Mesodermal cell (in vitro differentiated cells): ENCODE data around the gene MPZL3.

Experiments
- H3K27ac ChIP-seq: 2 replicates; pipeline ENCODE4 v1.7.0; 2013; ENCODE audit warnings: mild to moderate bottlenecking, low read depth, low read length, moderate library complexity; ENCODE audit not compliant: severe bottlenecking
- H3K36me3 ChIP-seq: 2 replicates; pipeline ENCODE4 v1.7.1; 2013; ENCODE audit warnings: mild to moderate bottlenecking, low read length, moderate library complexity; ENCODE audit not compliant: control insufficient read depth, insufficient read depth
- H3K4me1 ChIP-seq: one replicate; pipeline ENCODE4 v1.7.1; 2013; ENCODE audit warnings: mild to moderate bottlenecking, low read length; ENCODE audit not compliant: insufficient read depth, control insufficient read depth, poor library complexity, severe bottlenecking
- H3K4me3 ChIP-seq: 2 replicates; pipeline ENCODE4 v1.7.0; 2013; ENCODE audit warnings: low read length, control low read depth, mild to moderate bottlenecking; ENCODE audit not compliant: insufficient read depth, poor library complexity, severe bottlenecking; ENCODE audit errors: extremely low read depth
- H3K9me3 ChIP-seq: 2 replicates; pipeline ENCODE4 v1.7.1; 2013; ENCODE audit warnings: mild to moderate bottlenecking, low read length, moderate library complexity; ENCODE audit not compliant: control insufficient read depth
- WGBS, 2 experiments: methylation state at CpG; one replicate each; pipeline ENCODE4 v1.1.5; 2013; ENCODE audit warnings: missing lambda C conversion rate in 2 of 2; ENCODE audit not compliant: insufficient coverage in 2 of 2; 5-methylcytosine and 5-hydroxymethylcytosine counted together

The MPZL3 gene

DNA sequence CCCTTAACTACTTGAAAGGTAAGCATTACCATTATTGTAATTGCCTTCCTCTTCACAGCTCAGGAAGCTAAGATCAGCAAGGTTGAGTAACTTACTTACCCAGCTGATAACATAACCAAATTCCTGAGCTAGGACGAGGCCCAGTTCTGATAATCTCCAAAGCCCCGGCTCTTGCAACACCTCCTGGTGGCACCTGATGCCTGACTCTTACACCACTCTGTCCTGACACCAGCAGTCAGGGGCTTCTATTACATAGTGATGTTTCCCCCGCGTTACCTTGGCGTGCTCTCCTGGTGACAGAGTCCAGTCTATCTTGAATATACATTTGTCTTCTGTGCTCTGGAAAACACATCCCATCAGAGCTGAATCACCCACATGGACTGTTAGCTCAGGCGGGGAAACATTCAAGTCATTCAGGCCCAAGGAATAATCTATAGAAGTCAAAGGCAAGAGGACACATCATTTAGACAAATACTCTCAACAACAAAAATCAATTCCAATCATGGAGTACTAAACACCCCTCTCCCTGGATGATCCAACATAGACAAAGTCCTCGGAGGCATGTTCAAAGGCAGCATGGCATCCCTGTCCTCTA, 39.9 kb downstream of the MPZL3 start:
- Histone ChIP-seq H3K9me3 (no peaks in the 10 kb centered on the region), H3K36me3 (no peaks in the 10 kb centered on the region), H3K4me1 (peaks cover 10% of the 10 kb centered on the region), H3K27ac (no peak overlapping the region), H3K4me3 (no peak overlapping the region)
- 81 to 85% methylated on average over 7 of the region's 7 CpGs for WGBS, 2 experiments

DNA sequence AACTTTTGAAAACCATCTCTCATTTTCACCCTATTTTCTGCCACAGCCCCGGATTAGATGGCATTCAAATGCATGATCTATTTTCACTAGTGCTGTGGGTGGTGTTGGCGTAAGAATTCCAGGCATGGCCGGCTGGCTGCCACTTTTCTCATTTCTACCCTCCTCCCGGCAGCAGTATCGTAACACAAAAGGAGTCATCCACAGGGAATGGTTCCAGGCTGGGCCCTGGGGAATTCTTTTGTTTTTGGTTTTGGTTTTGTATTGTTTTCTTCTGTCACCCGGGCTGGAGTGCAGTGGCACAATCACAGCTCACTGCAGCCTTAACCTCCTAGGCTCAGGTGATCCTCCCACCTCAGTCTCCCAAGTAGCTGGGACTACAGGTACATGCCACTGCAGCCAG, 41.2 kb downstream of the MPZL3 start:
- Histone ChIP-seq H3K36me3 (no peaks in the 10 kb centered on the region), H3K4me1 (peaks cover 6% of the 10 kb centered on the region), H3K27ac (no peak overlapping the region), H3K9me3 (no peaks in the 10 kb centered on the region), H3K4me3 (no peak overlapping the region)
- 0 to 60% methylated on average over 1 of the region's 6 CpGs for WGBS, 2 experiments

DNA sequence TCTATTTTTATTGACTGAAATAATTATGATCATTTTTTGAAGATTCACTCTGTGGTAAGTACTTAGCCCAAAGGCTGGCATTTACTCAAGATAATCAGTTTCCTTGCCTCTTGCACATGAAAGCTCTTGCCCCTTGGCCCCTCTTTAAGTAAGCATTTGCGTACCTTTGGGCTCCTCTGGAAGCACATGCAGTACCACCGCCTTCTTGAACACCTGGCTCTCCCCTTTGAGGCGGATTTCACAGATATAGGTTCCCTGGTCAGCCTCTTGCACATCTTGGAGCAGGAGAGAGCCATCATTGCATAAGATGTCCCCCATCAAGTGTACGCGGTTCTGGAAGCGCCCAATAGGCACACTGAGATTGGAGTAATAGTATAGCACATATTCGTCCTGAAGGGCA, 41.8 kb downstream of the MPZL3 start:
- Histone ChIP-seq H3K36me3 (no peaks in the 10 kb centered on the region), H3K4me3 (no peak overlapping the region), H3K4me1 (peaks cover 6% of the 10 kb centered on the region), H3K9me3 (no peaks in the 10 kb centered on the region), H3K27ac (no peak overlapping the region)
- 91 to 95% methylated on average over 7 of the region's 7 CpGs for WGBS, 2 experiments

DNA sequence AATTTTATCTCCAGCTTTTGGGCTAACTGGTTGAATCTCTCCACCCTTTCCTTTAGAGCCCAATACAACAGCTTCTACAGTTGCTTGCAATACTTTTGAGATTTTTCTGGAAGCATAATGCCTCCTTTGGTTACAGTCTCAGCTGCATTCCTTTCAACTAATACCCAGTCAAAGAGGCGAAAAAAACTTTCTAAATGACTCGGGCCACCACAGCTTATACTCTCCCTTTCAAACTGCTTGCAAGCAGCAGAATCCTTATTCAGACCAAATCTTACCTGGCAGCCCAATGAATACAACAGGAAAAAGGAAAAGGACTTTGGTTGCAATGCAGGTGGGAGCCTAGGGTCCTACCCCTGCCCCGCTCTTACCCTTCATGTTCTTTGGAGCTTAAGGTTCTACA, 43.1 kb downstream of the MPZL3 start:
- Histone ChIP-seq H3K9me3 (no peaks in the 10 kb centered on the region), H3K4me3 (no peak overlapping the region), H3K36me3 (no peaks in the 10 kb centered on the region), H3K4me1 (peaks cover 6% of the 10 kb centered on the region), H3K27ac (no peak overlapping the region)
- WGBS, 2 experiments = 69 to 88% methylated on average over 1 to 2 of the region's 3 CpGs

DNA sequence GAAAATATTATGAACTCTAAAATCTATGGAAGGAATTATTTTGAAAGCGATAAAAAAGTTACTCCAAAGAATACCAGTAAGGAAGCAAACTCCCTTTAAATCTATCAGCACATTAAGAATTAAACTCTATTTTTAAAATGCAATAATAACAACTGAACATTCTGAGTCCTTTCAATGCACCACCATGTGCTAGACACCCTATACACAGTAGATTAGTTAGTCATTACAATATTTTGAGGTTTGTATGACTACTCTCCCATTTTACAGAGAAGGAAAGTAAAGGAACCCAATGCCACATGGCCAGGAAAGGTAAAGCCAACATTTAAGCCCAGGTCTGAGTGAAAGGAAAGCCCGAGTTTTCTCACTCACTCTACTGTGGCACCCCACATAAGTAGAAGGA, 45.1 kb downstream of the MPZL3 start:
- Histone ChIP-seq H3K4me3 (no peak overlapping the region), H3K36me3 (no peaks in the 10 kb centered on the region), H3K9me3 (no peaks in the 10 kb centered on the region), H3K4me1 (peaks cover 6% of the 10 kb centered on the region), H3K27ac (no peak overlapping the region)
- WGBS, 2 experiments = no CpG with 5 or more reads among the region's 2 CpGs

DNA sequence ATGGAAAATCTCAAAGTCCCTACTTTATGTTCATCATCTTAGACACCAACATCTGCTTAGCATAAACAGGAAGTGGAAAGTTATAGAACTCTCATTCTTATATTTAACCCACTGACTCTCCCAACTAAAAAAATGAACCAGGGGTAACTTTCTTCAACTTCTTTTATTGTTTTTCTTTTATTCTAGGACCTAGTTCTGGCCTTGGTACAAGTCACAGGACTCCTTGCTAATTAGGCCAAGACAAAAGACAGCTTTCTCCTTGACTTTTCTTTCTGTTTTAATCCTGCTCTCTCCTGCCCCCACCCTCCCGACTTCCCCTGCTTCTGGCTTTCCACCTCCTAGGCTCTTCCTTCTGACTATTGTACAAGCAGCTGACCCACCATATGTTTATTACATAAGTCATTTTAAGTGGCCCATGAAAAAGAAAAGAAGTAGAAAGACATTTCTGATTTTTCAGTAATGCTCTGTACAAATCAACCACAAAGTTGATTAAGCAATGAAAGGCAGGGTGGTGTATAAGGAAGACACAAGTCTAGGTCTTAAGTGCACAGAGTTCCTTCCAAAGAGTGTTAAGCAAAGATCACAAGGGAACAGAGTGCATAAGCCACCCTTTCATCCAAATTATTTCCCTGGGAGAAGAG, 45.7 kb downstream of the MPZL3 start:
- 86% methylated on average over 1 of the region's 1 CpG; no CpG with 5 or more reads in 1 of the 2 experiments for WGBS, 2 experiments
- H3K4me3 ChIP-seq = no peak overlapping the region
- H3K36me3 ChIP-seq = no peaks in the 10 kb centered on the region
- H3K27ac ChIP-seq = no peak overlapping the region
- H3K9me3 ChIP-seq = no peaks in the 10 kb centered on the region
- peaks cover 6% of the 10 kb centered on the region for H3K4me1 ChIP-seq

DNA sequence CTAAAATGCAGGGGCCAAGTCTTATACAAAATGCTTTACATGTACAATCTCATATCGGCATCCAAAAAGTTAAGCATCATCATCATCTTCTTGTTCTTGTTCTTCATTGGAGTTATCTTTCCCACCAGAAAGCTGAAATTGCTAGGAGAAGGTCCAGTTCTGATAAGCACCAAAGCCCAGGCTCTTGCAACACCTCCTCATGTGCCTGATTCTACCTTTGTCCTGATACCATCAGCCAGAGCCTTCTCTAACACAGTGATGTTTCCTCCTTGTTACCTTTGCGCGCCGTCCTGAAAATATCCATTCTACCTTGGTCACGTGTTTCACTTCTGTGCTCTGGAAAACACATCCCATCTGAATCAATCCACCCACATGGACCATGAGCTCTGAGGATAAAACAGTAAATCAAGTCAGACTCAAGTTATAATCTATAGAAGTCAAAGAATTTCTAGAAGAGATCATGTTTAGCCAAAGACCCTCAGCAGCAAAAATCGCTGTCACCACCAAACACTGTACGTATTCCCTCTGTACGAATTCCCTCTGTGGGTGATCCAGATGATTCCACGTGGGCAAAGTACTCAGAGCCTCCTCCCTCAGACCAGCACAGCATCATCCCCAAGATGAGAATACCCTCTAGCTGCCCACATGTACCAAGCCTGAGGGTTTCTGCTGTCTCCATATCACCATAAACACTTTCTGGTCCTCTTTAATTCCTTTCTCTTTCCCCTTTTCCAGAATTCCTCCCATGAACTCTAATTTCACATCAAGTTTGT, 46.4 kb downstream of the MPZL3 start:
- H3K4me3 ChIP-seq = no peak overlapping the region
- H3K9me3 ChIP-seq = no peaks in the 10 kb centered on the region
- no peak overlapping the region for H3K27ac ChIP-seq
- WGBS, 2 experiments = 93 to 94% methylated on average over 6 to 8 of the region's 9 CpGs
- H3K36me3 ChIP-seq = no peaks in the 10 kb centered on the region
- peaks cover 4% of the 10 kb centered on the region for H3K4me1 ChIP-seq

DNA sequence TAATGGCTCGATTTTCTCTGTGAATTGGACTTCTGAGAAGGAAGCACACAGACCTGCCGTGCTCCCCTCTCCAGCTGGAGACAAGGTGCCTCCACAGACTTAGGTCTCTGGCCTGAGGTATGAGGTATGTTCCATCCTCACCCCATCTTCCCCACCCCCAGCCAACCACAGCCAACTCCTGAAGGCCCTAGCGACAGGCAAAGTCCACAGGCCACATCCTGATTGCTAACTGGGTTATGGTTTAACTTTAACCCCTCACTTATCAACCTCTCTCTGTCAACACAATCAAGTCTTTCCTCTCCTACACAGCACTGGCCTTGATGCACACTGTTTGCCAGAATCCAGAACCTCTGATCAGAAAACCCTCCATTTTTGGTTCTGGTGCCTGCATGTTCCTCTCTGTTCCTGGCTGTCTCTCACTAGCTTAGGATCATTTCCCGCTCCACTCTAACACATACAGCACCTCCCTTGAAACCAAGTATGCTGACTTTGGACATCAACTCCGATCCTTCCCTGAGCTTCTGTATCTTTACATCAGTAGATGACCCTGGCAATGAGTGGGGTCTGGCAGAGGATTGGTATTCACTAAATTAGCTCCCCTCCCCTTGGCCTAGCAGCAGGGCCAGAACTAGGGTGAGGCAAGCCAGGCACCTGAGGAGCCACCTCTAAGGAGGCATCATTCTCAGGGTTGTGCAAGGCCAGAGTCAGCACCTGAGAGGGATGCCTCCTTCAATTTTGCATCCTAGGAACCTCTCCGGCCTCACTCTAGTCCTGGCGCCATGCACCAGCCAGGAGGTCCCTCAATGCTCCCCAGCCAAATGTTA, 49.4 kb downstream of the MPZL3 start:
- 93 to 96% methylated on average over 4 to 5 of the region's 7 CpGs for WGBS, 2 experiments
- Histone ChIP-seq H3K4me3 (no peak overlapping the region), H3K4me1 (no peaks in the 10 kb centered on the region), H3K27ac (no peak overlapping the region), H3K36me3 (no peaks in the 10 kb centered on the region), H3K9me3 (no peaks in the 10 kb centered on the region)

DNA sequence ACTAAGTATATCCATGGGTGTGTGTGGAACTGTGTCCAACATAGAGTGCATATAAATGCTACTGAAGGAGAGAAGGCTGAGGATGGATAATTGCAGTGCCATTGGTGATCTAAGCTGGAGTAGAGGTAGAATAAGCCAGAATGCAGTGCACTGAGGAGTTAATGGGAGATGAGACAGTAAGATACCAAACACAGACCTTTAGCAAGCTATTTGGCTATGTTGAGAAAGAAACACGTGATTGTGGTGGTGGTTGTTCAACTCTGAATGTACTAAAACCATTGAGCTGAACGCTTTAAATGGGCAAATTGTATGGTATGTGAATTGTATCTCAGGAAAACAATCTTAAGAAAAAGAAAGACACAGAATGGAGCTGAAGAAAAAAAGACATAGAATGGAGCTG, 50.2 kb downstream of the MPZL3 start:
- no peaks in the 10 kb centered on the region for H3K4me1 ChIP-seq
- no peak overlapping the region for H3K27ac ChIP-seq
- WGBS, 2 experiments = 88 to 94% methylated on average over 2 of the region's 2 CpGs
- H3K4me3 ChIP-seq = no peak overlapping the region
- H3K9me3 ChIP-seq = no peaks in the 10 kb centered on the region
- no peaks in the 10 kb centered on the region for H3K36me3 ChIP-seq

DNA sequence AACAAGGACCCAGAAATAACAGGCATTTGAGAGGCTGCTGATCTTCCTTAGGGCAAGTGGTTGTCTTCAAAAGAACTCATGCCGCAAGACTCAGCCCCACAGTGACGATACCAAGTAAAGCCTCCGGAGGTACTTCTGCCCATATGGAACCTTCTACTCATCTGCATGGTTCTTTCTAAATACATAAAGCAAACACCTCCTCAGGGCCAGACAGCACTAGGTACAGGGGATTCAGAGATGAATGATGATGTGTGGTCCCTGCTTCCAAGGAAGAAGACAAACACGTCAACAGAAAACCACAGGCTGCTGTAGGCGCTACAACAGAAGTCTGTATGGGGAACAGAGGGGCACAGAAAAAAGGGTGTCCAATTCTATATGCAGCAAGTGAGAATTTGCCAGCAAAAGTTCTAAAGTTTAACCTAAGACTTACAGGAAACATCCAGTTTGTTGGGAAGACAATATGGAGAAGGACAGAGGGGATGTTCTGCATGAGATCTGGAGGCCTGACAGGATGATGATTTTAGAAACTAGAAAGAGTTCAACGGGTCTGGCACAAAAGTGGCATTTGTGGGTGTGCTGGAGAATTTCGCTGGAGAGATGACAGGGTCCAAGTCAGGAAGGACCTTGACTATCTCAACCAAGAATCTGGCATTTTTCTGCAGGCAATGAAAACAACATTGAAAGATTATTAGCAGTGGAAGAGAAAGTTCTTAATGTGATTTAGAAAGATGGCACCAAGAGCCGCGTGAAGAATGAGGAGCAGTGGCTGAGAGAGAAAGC, 51.1 kb downstream of the MPZL3 start:
- no peaks in the 10 kb centered on the region for H3K36me3 ChIP-seq
- no peak overlapping the region for H3K27ac ChIP-seq
- WGBS, 2 experiments = 94 to 97% methylated on average over 7 to 8 of the region's 9 CpGs
- no peak overlapping the region for H3K4me3 ChIP-seq
- no peaks in the 10 kb centered on the region for H3K4me1 ChIP-seq
- no peaks in the 10 kb centered on the region for H3K9me3 ChIP-seq
